HG03039 (cell line): ENCODE measurements around the gene BUB1B.

Source experiments
- ATAC-seq: cut with Tn5 transposase; IDR thresholded peaks from one replicate; pipeline ENCODE4 v1.9.1; 2021; ENCODE audit warnings: mild to moderate bottlenecking, moderate library complexity; ENCODE audit not compliant: unreplicated experiment

Gene BUB1B

GRCh38 chr15:40239693-40240618, 79.1 kb downstream of the BUB1B start:
- no peak for ATAC-seq

DNA sequence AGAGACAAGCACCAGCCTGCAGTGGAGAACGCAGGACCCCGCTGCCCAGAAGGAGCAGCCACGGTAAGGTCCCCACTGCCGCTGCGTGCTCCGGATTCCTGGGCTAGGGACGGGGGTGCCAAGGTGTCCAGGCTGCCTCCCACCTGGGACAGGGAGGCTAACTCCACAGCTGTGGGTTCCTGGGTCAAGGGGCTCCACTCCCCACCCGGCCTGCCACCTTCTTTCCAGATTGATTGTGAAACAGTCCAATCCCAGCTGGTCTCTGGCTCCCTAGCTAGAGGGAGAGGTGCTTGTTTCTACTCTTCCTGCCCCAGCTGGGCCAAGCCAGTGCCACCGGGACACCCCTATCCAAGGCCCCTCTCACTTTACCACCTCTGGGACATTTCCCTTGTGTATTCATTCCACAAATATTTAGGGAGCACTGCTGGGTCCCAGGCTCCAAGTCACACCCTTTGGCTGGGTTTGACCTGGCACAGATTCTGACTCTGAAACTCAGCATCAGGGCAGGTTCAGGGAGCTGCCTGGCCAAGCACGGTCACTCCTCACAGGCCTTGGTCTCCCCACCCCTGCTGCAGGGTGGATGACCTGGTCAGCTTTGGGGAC, 79.9 kb downstream of the BUB1B start:
- no peak for ATAC-seq

- no peak for ATAC-seq
Observed at GRCh38 chr15:40241269-40242212, 80.7 kb downstream of the BUB1B start.

- ATAC-seq = no peak
Observed at GRCh38 chr15:40242213-40242599, 81.3 kb downstream of the BUB1B start.

- no peak for ATAC-seq
Observed at GRCh38 chr15:40242601-40243000, 81.7 kb downstream of the BUB1B start.

GRCh38 chr15:40243126-40243810, 82.4 kb downstream of the BUB1B start:
- ATAC-seq = no peak

DNA sequence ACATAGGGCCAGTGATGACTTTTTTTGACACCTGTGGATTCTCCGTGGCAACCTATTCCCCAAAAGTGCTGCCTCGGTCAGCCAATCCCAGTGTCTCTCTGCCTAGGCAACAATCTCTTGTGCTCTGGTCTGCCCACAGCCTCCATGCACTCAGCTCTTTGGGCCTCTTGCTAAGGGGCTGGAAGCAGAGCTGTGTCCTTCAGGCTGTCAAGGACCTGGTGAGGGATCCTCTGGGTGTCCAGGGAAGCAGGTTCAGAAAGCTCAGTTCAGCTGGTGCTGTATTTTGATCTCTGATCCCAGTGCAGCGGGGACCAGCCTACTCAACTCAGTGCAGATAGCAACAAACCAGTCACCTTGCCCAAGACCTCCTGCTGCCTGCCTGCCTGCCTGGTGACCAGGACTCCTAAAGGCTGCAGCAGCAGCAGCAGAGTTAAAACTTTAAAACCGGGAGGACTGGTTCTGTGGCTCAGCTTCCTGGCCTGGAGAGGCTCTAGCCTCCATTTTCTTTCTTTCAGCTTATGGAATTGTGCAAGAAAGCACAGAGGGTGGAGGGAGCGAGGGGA, 84.2 kb downstream of the BUB1B start:
- ATAC-seq = no peak

GRCh38 chr15:40245666-40246450, 85.0 kb downstream of the BUB1B start:
- no peak for ATAC-seq

DNA sequence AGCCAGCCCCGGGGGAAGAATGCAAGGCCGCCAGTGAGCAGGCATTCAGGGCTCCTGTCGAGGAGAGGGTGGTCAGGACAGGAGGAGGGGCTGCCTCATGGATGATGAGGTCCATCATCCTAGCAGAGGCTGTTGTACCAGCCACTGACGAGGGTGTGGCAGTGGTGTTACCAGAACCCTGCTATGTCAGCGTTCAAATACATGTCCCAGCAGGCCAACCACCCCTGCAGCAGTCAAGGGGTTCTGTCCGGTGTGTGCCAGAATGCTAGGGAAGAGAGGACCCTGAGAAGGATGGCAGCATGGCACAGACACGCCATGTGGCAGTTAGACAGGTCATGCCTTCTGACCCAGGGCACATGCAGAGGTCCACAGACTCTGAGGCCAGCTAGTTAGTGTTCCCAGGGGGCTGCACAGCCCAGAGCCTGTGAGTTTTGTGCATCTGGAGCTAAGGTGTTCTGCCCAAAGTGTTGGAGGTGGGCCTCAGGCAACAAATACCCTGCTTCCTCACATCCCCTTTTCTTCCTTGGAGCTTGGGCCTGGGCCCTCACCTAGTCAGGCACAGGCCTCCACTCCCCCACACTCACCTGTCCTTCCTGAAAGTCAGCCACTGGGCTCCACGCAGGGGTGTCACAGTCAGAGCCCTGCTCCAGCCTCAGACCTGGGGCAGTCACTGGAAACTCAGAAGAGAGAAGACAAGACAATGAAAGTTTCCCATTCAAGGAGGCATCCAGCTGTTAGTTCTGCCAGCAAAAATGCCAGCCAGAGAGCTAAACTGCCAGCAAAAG, 85.8 kb downstream of the BUB1B start:
- ATAC-seq = no peak

DNA sequence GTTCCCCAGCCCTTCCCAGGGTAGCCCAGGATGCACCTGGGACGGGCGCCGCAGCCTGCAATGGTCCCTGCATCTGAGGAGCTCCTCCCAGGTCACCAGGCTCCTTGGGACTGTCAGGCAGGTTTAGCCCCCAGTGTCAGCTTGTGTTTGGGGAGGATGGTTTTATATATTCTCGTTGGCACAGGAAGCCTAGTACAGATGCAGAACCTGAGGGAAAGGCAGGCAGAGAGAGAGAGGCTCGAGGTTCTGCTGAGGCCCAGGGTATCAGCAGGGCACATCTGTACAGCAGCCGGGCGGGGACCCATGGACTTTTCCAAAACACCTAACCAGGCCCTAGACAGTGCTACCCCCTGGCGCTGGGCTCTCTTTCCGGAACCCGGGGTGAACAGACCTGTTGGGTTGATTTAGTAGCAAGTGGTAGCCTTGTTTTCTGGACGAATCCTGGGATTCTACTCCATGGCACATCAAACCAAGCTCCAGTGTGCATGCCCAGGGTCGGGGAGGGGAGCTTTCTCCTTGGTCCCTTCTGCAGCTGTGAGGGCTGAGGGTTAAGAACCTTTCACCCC, 86.6 kb downstream of the BUB1B start:
- no peak for ATAC-seq

- no peak for ATAC-seq
Observed at GRCh38 chr15:40248006-40248783, 87.3 kb downstream of the BUB1B start.

GRCh38 chr15:40249477-40250303, 88.8 kb downstream of the BUB1B start:
- ATAC-seq = no peak

- no peak for ATAC-seq
Observed at GRCh38 chr15:40250304-40250656, 89.4 kb downstream of the BUB1B start.

DNA sequence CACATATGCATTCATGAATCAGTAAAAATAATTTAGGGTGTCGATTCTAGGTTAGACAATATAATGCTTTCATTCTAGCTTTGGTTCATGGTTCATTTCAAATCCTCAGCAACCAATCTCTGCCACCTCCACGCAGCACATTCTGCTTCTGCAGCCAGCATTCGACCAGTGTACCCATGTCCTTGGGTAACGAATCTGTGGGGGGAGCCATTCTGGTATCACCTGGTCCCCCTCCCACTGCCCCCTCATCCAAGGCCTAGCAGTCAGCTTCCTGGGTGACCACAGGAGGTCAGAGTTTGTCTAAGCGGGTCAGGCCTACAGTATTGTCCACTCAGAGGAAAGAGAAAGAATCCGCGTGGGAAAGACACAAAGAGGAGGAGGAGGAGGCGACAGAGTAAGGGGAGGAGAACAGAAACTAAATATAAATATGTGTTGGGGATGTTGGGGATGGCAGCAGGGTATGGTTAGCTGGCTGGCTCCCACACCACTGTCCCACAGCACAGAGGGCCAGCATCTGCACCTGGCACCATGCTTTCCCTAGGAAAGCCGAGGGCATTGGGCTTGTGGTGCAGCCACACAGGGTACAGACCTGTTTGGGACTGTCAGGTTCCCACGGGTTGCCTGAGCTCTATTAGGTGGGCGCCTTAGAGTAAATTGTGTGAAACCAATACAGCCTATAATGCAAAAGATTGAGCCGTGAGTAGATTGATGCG, 90.1 kb downstream of the BUB1B start:
- no peak for ATAC-seq

- no peak for ATAC-seq
Observed at GRCh38 chr15:40251486-40252140, 90.7 kb downstream of the BUB1B start.

- ATAC-seq = no peak
Observed at GRCh38 chr15:40252141-40252437, 91.2 kb downstream of the BUB1B start.
